Smooth muscle cell (in vitro differentiated cells): ENCODE measurements around the gene EME2. TPM values are rescaled to one million over a fixed set of nuclear protein-coding genes. Genes with fewer than 3 reads are reported as not detected.

ENCODE experiments used
- DNase-seq: peaks from one replicate; lab custom pipeline; 2025; ENCODE audit not compliant: unreplicated experiment; lab: John Stamatoyannopoulos, UW
- H2AFZ ChIP-seq: fragments of 200-600 bp; sonication (generic); 2 replicates; pipeline ENCODE4 v1.6.0; 2016; ENCODE audit warnings: antibody characterized with exemption, low read depth, mild to moderate bottlenecking
- H3F3A ChIP-seq: fragments of 200-600 bp; sonication (generic); 2 replicates; pipeline ENCODE4 v1.6.0; 2017; ENCODE audit warnings: antibody characterized with exemption, low read depth
- H3K27ac ChIP-seq: fragments of 200-600 bp; sonication (generic); 2 replicates; pipeline ENCODE4 v1.5.1; 2016; ENCODE audit warnings: low read depth, mild to moderate bottlenecking
- H3K27me3 ChIP-seq: fragments of 200-600 bp; sonication (generic); 2 replicates; pipeline ENCODE4 v1.6.1; 2016; ENCODE audit warnings: low read depth, mild to moderate bottlenecking
- H3K36me3 ChIP-seq: fragments of 200-600 bp; sonication (generic); 2 replicates; pipeline ENCODE4 v1.5.1; 2016; ENCODE audit warnings: low read depth
- H3K4me1 ChIP-seq: fragments of 200-600 bp; sonication (generic); 2 replicates; pipeline ENCODE4 v1.5.1; 2016; ENCODE audit warnings: low read depth
- H3K4me2 ChIP-seq: fragments of 200-600 bp; sonication (generic); 2 replicates; pipeline ENCODE4 v1.6.0; 2016; ENCODE audit warnings: mild to moderate bottlenecking
- H3K4me3 ChIP-seq: fragments of 200-600 bp; sonication (generic); 2 replicates; pipeline ENCODE4 v1.5.1; 2016; ENCODE audit warnings: mild to moderate bottlenecking
- H3K79me2 ChIP-seq: fragments of 200-600 bp; sonication (generic); 2 replicates; pipeline ENCODE4 v1.6.0; 2016; ENCODE audit warnings: low read depth, mild to moderate bottlenecking
- H3K9ac ChIP-seq: fragments of 200-600 bp; sonication (generic); 2 replicates; pipeline ENCODE4 v1.6.0; 2016; ENCODE audit warnings: low read depth
- H3K9me3 ChIP-seq: fragments of 200-600 bp; sonication (generic); replicated peaks from 2 replicates; pipeline ENCODE4 v1.5.1; 2016; ENCODE audit warnings: low read depth
- H4K20me1 ChIP-seq: fragments of 200-600 bp; sonication (generic); 2 replicates; pipeline ENCODE4 v1.6.0; 2016; ENCODE audit warnings: low read depth
- WGBS: methylation state at CpG from one replicate; pipeline ENCODE4 v1.1.7; 2016; ENCODE audit warnings: low lambda C conversion rate; 5-methylcytosine and 5-hydroxymethylcytosine counted together
- polyA plus RNA-seq: library from polyadenylated mRNA; unstranded; fragments of >200 nt; fragmentation: Nextera tagmentation; extraction: Ambion mirVana; gene quantifications from 2 replicates; pipeline ENCODE4 v1.2.1, GENCODE V29; 2016
- total RNA-seq: library from RNA; depleted of rRNA; stranded (reverse); fragments of >200 nt; gene quantifications from 2 replicates; pipeline ENCODE4 v1.2.3, GENCODE V29; 2014
- TF ChIP-seq, protein P1 (sequence below): fragments of 200-600 bp; sonication (generic); IDR thresholded peaks from 2 replicates; pipeline ENCODE4 v1.5.1; 2017; ENCODE audit warnings: borderline replicate concordance, mild to moderate bottlenecking, antibody characterized with exemption; ENCODE audit not compliant: insufficient read depth, poor library complexity, severe bottlenecking

Gene EME2
- total and polyA plus RNA-seq, 2 experiments from 2014 or later: 3.6 to 3.8 TPM

DNA sequence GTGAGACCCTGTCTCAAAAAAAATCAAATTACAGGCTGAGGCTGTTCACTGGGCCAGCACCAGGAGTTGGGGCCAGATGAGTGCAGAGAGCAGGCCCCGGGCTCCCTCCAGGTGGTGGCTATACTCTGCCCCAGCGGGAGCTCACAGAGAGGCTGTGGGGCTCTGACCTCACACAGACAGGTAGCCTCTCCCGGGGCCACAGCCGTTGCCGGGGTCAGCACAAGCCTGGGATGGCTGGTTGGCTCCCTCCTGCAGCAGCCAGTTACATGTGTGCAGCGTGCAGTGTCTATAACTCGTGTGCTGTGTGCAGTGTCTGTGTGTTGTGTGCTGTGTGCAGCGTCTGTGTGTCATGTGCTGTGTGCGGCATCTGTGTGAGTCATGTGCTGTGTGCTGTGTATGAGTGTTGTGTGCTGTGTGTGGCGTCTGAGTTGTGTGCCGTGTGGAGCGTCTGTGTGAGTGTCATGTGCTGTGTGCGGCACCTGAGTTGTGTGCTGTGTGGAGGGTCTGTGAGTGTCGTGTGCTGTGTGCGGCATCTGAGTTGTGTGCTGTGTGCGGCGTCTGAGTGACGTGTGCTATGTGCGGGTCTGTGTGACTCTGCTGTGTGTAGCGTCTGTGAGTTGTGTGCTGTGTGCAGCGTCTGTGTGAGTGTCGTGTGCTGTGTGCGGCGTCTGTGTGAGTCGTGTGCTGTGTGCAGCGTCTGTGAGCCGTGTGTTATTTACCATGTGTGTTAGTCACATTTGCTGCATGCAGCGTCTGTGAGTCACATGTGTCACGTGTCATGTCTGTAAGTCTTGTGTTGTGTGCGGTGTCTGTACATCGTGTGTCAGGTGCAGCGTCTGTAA is 45.7 kb upstream of the EME2 start:
- no peak overlapping the region for H2AFZ ChIP-seq
- no peaks in the 10 kb centered on the region for H3K9me3 ChIP-seq
- H3K27ac ChIP-seq: no peak overlapping the region
- H3K79me2 ChIP-seq: peaks cover 41% of the 10 kb centered on the region
- 97% methylated on average over 31 of the region's 32 CpGs for WGBS
- H3K4me1 ChIP-seq: no peaks in the 10 kb centered on the region
- no peak for DNase-seq
- H3K36me3 ChIP-seq: no peaks in the 10 kb centered on the region
- H4K20me1 ChIP-seq: peaks cover 52% of the 10 kb centered on the region
- no peak overlapping the region for H3K4me2 ChIP-seq
- TF ChIP-seq, protein P1, sequence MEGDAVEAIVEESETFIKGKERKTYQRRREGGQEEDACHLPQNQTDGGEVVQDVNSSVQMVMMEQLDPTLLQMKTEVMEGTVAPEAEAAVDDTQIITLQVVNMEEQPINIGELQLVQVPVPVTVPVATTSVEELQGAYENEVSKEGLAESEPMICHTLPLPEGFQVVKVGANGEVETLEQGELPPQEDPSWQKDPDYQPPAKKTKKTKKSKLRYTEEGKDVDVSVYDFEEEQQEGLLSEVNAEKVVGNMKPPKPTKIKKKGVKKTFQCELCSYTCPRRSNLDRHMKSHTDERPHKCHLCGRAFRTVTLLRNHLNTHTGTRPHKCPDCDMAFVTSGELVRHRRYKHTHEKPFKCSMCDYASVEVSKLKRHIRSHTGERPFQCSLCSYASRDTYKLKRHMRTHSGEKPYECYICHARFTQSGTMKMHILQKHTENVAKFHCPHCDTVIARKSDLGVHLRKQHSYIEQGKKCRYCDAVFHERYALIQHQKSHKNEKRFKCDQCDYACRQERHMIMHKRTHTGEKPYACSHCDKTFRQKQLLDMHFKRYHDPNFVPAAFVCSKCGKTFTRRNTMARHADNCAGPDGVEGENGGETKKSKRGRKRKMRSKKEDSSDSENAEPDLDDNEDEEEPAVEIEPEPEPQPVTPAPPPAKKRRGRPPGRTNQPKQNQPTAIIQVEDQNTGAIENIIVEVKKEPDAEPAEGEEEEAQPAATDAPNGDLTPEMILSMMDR: no peak
- no peak overlapping the region for H3K9ac ChIP-seq
- no peak overlapping the region for H3K4me3 ChIP-seq
- no peaks in the 10 kb centered on the region for H3K27me3 ChIP-seq
- no peaks in the 10 kb centered on the region for H3F3A ChIP-seq

DNA sequence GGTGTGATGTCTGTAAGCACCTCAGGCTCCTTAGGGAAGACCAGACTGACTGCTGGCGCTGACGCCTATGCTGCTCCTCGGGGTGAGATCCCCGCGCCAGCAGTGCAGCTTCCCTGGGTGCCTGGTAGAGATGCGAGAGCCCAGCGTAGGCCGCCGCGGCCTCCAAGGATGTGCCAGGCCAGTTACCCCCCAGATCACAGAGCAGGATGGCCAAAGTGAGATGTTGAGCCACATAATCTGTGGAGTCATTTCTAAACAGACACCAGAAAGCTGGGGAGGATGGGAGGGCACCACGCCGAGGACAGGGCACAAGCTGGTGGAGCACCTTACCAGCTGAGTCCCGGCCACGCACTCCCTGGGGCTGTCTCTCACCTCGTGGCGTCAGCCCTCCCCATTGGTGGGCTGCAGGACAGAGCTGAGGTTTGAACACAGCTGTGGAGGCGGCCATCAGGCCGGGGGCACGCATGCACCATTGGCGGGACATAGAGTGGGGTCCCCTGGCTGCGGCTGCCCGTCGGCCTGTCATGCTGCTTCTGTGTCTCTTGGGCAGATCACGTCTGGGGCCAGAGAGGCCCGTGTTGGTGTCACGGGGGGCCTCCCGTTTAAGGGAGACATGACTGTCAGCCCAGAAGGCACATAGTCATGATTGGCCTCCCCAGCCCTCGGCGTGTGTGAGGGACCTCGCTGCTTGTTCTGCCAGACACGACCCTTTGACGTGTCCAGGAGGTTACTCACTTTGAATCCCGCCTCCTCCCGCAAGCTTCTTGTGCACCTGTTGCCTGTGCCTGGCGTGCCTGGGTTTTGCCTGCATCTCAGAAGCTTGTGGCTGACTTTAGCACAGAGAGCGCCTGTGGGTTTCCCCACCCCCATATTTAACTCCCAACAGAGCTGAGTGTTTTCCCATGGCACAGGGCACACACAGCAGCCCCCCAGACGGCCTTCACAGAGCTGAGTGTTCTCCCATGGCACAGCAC is 44.7 kb upstream of the EME2 start:
- H3K4me3 ChIP-seq: no peak overlapping the region
- H3K27ac ChIP-seq: no peak overlapping the region
- H3K27me3 ChIP-seq: no peaks in the 10 kb centered on the region
- no peak for DNase-seq
- no peak overlapping the region for H2AFZ ChIP-seq
- H4K20me1 ChIP-seq: peaks cover 45% of the 10 kb centered on the region
- H3K79me2 ChIP-seq: peaks cover 35% of the 10 kb centered on the region
- H3K4me1 ChIP-seq: no peaks in the 10 kb centered on the region
- TF ChIP-seq, protein P1: no peak
- no peaks in the 10 kb centered on the region for H3K9me3 ChIP-seq
- no peaks in the 10 kb centered on the region for H3K36me3 ChIP-seq
- 96% methylated on average over 37 of the region's 37 CpGs for WGBS
- H3K4me2 ChIP-seq: no peak overlapping the region
- no peak overlapping the region for H3K9ac ChIP-seq
- H3F3A ChIP-seq: no peaks in the 10 kb centered on the region

DNA sequence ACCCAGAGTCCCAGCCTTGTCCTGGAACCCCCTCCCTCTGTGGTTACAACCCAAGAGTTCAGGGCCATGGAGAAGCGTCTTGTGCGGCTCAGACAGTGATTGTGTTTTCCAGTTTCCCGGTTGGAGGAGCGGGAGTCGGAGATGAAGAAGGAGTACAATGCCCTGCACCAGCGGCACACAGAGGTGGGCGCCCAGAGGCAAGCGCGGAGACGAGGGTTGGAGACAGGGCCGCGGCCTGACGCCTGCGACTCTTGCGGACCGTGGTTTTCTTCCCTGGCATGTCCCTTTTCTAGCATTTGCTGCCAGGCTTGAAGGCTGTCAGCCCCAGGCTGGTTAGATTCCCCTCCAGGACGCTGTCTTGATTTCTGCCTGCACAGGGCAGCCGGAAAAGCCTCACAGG is 43.6 kb upstream of the EME2 start:
- TF ChIP-seq, protein P1: no peak
- 99% methylated on average over 18 of the region's 18 CpGs for WGBS
- no peak overlapping the region for H3K27ac ChIP-seq
- H3F3A ChIP-seq: no peaks in the 10 kb centered on the region
- H3K36me3 ChIP-seq: no peaks in the 10 kb centered on the region
- H3K4me3 ChIP-seq: no peak overlapping the region
- H4K20me1 ChIP-seq: peaks cover 44% of the 10 kb centered on the region
- no peak overlapping the region for H3K4me2 ChIP-seq
- no peaks in the 10 kb centered on the region for H3K9me3 ChIP-seq
- H3K27me3 ChIP-seq: no peaks in the 10 kb centered on the region
- no peaks in the 10 kb centered on the region for H3K4me1 ChIP-seq
- no peak for DNase-seq
- no peak overlapping the region for H3K9ac ChIP-seq
- H3K79me2 ChIP-seq: peaks cover 24% of the 10 kb centered on the region
- no peak overlapping the region for H2AFZ ChIP-seq
